PFSK-1 (cell line): ENCODE data around the gene ANKH.

Experiments used
- FOXP2 ChIP-seq: optimal IDR thresholded peaks from 2 replicates; pipeline ENCODE3; 2011; ENCODE audit warnings: borderline replicate concordance, control low read depth, inconsistent platforms; ENCODE audit not compliant: insufficient read depth; ENCODE audit errors: extremely low read length, extremely low read depth
- POLR2AphosphoS5 ChIP-seq: IDR thresholded peaks from 2 replicates; pipeline ENCODE4 v1.6.1; 2012; ENCODE audit warnings: low read depth, mild to moderate bottlenecking, control low read depth, low read length, moderate library complexity
- REST ChIP-seq, 2 experiments: IDR thresholded peaks; 2 replicates each; pipeline versions ENCODE4 v1.6.1 to v1.8.0; 2011 to 2012; ENCODE audit warnings: low read depth in 2 of 2, low read length in 2 of 2, control low read depth in 1 of 2, inconsistent platforms in 1 of 2, mild to moderate bottlenecking in 1 of 2, moderate library complexity in 1 of 2; ENCODE audit not compliant: insufficient read depth in 1 of 2
- SIN3A ChIP-seq: IDR thresholded peaks from 2 replicates; pipeline ENCODE4 v1.6.1; 2012; ENCODE audit warnings: mild to moderate bottlenecking, low read length, moderate library complexity, borderline replicate concordance; ENCODE audit not compliant: insufficient read depth
- TAF1 ChIP-seq: IDR thresholded peaks from 2 replicates; pipeline ENCODE4 v1.6.1; 2012; ENCODE audit warnings: low read length, control low read depth, borderline replicate concordance; ENCODE audit not compliant: insufficient read depth

ANKH gene

GRCh38 chr5:14664270-14665100 is 207.1 kb downstream of the ANKH start, which contains the start of gene OTULIN:
Gene OTULIN, plus strand, starts transcription at chr5:14664718. Its CDS starts 108 bp downstream, at chr5:14664826.
- no peak for TF ChIP-seq SIN3A
- peak; percentile 59; the same call in 1 of the 2 replicates for TF ChIP-seq TAF1
- TF ChIP-seq FOXP2: peak; percentile 92
- TF ChIP-seq REST (IDR thresholded peaks at IDR 0.05; ENCODE audit: insufficient read depth in 1 of 2, low read depth in 2 of 2, low read length in 2 of 2): 0 out of 4 replicates have a peak, but pooled peaks of 1 of the 2 experiments have one; percentile 6
- TF ChIP-seq POLR2AphosphoS5: peak; percentile 72

GRCh38 chr5:14663734-14664269 is 207.8 kb downstream of the ANKH start:
- TF ChIP-seq REST (IDR thresholded peaks at IDR 0.05; ENCODE audit: insufficient read depth in 1 of 2, low read depth in 2 of 2, low read length in 2 of 2): no peak
- no peak for TF ChIP-seq FOXP2
- TF ChIP-seq POLR2AphosphoS5: no peak
- TF ChIP-seq SIN3A: no peak
- TF ChIP-seq TAF1: no peak

DNA sequence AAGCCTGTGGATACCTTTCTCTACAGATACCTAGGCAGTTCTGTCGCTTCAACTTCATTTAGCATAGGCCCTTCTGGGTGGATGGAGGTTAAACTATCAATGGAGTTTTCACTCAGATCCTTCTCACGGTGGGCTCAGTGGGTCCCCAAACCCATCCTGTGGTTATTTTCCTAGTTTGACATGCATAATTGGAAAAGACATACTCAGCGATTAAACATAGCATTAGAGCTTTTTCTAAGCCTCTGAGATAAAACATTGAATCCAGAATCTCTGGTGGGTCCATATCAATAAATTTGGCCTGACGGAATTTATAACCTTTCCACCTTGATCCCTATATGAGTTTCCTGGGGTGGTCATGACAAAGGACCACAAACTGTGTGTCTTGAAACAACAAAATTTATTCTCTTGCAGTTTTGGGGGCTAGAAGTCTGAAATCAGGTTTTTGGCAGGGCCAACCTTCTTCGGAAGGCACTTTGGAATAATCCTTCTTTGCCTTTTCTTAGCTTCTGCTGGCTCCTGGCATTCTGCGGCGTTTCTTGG is 208.8 kb downstream of the ANKH start:
- TF ChIP-seq TAF1 (no peak), SIN3A (no peak), REST (IDR thresholded peaks at IDR 0.05; ENCODE audit: insufficient read depth in 1 of 2, low read depth in 2 of 2, low read length in 2 of 2) (no peak), FOXP2 (no peak), POLR2AphosphoS5 (no peak)

GRCh38 chr5:14660833-14661232 is 210.7 kb downstream of the ANKH start:
- TF ChIP-seq REST (IDR thresholded peaks at IDR 0.05; ENCODE audit: insufficient read depth in 1 of 2, low read depth in 2 of 2, low read length in 2 of 2): no peak
- no peak for TF ChIP-seq TAF1
- no peak for TF ChIP-seq POLR2AphosphoS5
- no peak for TF ChIP-seq FOXP2
- TF ChIP-seq SIN3A: no peak
